Mesodermal cell (in vitro differentiated cells): Measurements from ENCODE around the gene SPATS2L.

Experiments
- H3K27ac ChIP-seq: 2 replicates; pipeline ENCODE4 v1.7.0; 2013; ENCODE audit warnings: mild to moderate bottlenecking, low read depth, low read length, moderate library complexity; ENCODE audit not compliant: severe bottlenecking
- H3K36me3 ChIP-seq: 2 replicates; pipeline ENCODE4 v1.7.1; 2013; ENCODE audit warnings: mild to moderate bottlenecking, low read length, moderate library complexity; ENCODE audit not compliant: control insufficient read depth, insufficient read depth
- H3K4me1 ChIP-seq: one replicate; pipeline ENCODE4 v1.7.1; 2013; ENCODE audit warnings: mild to moderate bottlenecking, low read length; ENCODE audit not compliant: insufficient read depth, control insufficient read depth, poor library complexity, severe bottlenecking
- H3K4me3 ChIP-seq: 2 replicates; pipeline ENCODE4 v1.7.0; 2013; ENCODE audit warnings: low read length, control low read depth, mild to moderate bottlenecking; ENCODE audit not compliant: insufficient read depth, poor library complexity, severe bottlenecking; ENCODE audit errors: extremely low read depth
- H3K9me3 ChIP-seq: 2 replicates; pipeline ENCODE4 v1.7.1; 2013; ENCODE audit warnings: mild to moderate bottlenecking, low read length, moderate library complexity; ENCODE audit not compliant: control insufficient read depth
- WGBS, 2 experiments: methylation state at CpG; one replicate each; pipeline ENCODE4 v1.1.5; 2013; ENCODE audit warnings: missing lambda C conversion rate in 2 of 2; ENCODE audit not compliant: insufficient coverage in 2 of 2; 5-methylcytosine and 5-hydroxymethylcytosine counted together

Gene SPATS2L

DNA sequence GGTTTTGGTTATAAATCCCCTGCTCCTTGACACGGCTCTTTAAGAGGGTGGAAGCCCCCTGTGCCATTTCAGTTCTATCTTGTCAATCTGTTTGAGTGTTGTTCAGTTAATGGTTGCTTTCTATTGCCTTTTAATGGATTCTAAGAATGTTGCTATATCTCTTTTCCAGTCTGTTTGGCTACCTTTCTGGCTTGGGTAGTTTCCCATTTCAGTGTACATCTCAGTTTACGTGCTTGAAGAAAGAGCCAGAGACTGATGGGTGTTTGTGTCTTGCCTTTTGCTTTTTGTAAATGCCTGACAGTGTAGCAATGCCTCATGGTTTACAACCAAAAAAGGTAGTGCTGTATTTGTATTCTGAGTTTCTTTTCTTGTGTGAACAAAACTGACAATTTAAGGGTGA lies 45.3 kb downstream of the SPATS2L start:
- Histone ChIP-seq H3K27ac (peak overlapping the region; percentile 50), H3K9me3 (no peaks in the 10 kb centered on the region), H3K4me3 (no peak overlapping the region), H3K4me1 (peaks cover 22% of the 10 kb centered on the region), H3K36me3 (peaks cover 40% of the 10 kb centered on the region)
- 94 to 100% methylated on average over 2 of the region's 2 CpGs for WGBS, 2 experiments

DNA sequence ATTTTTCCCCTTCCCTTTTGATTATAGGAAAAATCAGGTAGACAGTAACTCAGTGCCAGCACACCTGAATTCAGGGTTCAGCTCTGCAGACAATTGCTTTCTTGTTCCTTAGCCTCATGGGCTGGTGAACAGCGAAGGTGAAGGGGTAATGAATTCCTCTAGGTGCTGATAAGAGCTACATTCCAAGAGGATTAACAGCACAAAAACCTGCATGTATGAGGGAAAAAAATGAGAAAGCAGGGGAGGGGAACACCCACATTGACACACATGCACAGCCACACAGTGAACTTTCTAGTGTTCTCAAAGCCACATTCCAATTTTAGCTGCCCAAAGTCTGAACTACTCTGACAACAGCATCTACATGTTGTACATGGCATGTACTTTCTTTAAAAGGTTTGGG lies 46.1 kb downstream of the SPATS2L start:
- Histone ChIP-seq H3K27ac (peak overlapping the region; percentile 68), H3K36me3 (peaks cover 34% of the 10 kb centered on the region), H3K4me3 (no peak overlapping the region), H3K9me3 (no peaks in the 10 kb centered on the region), H3K4me1 (peaks cover 28% of the 10 kb centered on the region)
- 71 to 75% methylated on average over 1 of the region's 1 CpG for WGBS, 2 experiments

DNA sequence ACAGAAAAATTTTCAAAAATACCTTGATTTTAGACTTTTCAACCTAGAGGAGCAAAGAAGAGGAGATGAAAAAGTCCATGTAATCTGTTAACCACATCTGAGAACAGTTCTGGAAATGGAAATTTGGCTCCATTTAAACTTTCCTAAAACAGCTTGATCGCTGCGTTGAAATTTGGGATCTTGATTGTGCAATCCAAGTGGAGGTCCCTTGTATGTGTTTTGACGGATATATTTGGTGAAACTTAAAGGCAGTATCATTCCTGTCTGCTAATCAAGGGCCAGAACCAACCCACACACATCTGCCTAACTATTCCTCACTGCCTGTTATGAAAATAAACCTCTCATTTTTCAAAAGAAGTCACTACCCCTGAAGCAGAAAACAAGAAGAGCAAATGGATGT lies 46.6 kb downstream of the SPATS2L start:
- peak overlapping the region; percentile 68 for H3K27ac ChIP-seq
- H3K4me3 ChIP-seq, result no peak overlapping the region
- H3K36me3 ChIP-seq, result peaks cover 31% of the 10 kb centered on the region
- 80 to 100% methylated on average over 1 to 2 of the region's 3 CpGs for WGBS, 2 experiments
- no peaks in the 10 kb centered on the region for H3K9me3 ChIP-seq
- peaks cover 31% of the 10 kb centered on the region for H3K4me1 ChIP-seq

DNA sequence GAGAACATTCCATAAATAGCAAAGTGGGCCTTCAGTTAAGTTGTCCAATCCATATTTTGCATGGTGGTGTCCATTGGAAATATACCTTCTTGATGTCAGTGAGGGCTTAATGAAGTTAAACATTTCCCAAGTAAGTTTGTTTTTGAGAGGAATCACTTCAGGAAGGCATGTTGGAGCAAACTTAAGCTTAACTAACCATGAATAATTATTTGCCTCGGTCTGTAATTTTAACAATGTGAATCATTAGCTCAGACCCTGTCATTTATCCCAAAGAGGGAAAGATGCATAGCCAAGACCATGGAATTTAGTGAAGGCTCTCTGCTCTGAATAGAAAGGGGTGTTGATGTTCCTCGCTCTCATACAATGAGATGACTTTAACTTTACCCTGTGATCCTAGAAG lies 47.4 kb downstream of the SPATS2L start:
- Histone ChIP-seq H3K36me3 (peaks cover 24% of the 10 kb centered on the region), H3K4me1 (peaks cover 31% of the 10 kb centered on the region), H3K9me3 (no peaks in the 10 kb centered on the region), H3K4me3 (no peak overlapping the region), H3K27ac (no peak overlapping the region)
- WGBS, 2 experiments, result 90 to 100% methylated on average over 2 of the region's 2 CpGs

DNA sequence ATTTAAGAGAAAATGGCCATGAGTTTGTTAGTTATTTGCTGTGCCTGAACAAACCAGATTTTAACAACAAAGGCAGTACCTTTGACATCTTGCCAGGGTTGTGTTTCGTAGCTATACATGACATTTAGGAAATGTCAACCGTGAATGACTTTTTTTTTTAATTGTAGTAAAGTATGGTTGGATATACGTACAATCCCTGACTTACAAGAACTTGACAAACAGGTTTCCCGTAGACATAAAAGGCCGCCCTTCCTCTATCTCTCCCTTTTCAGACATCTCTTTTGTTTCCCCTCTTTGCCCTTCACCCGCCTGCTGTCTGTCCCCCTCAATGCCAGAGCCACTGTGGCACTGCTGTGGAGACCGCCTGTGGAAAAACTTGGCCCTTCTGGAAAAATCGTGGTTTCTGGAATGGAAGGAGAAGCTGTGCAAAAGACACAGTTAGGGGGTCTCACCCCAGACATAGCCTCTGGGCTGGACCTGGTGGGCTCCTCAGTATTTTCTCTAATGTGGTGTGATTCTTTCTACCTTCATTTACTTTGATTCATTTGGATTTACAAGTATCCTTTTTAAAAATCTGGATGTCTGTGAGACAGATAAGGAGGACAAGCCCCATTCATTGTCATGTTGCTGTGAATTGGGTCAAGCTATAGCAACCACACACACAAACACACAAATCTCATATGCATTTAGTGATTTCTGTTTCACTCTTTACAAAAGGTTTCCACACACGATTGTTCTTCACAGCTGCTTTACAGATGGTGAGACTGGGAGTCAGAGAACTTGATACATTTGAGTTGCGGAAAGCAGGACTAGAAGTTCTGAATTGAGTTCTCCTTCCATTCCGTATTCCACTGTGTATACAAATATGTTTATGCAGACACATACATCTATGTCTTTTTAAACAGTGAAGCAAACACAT lies 48.6 kb downstream of the SPATS2L start:
- peaks cover 17% of the 10 kb centered on the region for H3K36me3 ChIP-seq
- no peaks in the 10 kb centered on the region for H3K9me3 ChIP-seq
- no peak overlapping the region for H3K4me3 ChIP-seq
- H3K4me1 ChIP-seq, result peaks cover 31% of the 10 kb centered on the region
- no peak overlapping the region for H3K27ac ChIP-seq
- whole genome bisulfite sequencing, 2 experiments, result 93 to 100% methylated on average over 3 to 4 of the region's 11 CpGs

DNA sequence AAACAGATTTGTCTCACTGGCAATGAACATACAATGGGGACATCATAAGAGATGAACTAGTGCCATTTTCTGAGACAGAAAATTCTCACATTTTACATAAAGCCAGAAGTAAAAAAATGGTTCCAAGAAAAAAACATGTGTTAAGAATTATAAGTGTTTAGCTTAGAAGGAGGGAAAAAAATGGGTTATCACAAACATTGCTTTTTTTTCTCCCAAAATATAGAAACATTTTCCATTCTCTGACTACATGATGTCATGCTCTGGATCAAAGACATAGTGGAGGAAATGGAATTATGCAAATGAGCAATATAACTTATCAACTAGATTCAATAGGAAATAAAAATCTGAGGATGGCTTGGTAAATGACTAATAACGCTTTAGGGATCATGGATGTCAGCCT lies 49.8 kb downstream of the SPATS2L start:
- 71 to 80% methylated on average over 1 of the region's 1 CpG for WGBS, 2 experiments
- H3K4me3 ChIP-seq, result no peak overlapping the region
- H3K4me1 ChIP-seq, result peaks cover 27% of the 10 kb centered on the region
- H3K9me3 ChIP-seq, result no peaks in the 10 kb centered on the region
- peak overlapping the region; percentile 85 for H3K27ac ChIP-seq
- H3K36me3 ChIP-seq, result peaks cover 14% of the 10 kb centered on the region

DNA sequence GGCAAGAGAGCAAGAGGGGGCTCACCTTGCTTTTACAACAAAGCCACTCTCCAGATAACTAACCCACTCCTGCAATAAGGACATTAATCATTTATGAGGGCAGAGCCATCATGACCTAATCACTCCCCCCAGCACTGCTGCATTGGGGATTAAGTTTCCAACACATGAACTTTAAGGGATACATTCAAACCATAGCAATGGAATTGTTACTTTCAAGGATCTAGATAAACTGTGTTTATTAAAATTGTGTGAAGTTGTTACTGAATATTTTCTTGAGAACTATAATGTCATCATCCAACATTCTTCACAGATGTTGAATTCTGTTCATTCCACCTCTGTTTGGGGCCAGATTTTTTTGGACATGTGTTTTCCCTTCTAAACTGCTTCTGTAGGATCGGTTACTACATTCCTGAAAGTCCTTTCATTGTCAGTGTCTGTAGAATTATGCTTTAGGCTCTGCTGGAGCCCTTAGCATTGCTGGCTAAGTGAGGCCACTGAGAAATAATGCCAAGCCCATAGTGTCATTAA lies 50.4 kb downstream of the SPATS2L start:
- no peak overlapping the region for H3K4me3 ChIP-seq
- H3K27ac ChIP-seq, result peak overlapping the region; percentile 85
- peaks cover 22% of the 10 kb centered on the region for H3K4me1 ChIP-seq
- no peaks in the 10 kb centered on the region for H3K9me3 ChIP-seq
- peaks cover 14% of the 10 kb centered on the region for H3K36me3 ChIP-seq
- 40% methylated on average over 1 of the region's 1 CpG; no CpG with 5 or more reads in 1 of the 2 experiments for WGBS, 2 experiments

DNA sequence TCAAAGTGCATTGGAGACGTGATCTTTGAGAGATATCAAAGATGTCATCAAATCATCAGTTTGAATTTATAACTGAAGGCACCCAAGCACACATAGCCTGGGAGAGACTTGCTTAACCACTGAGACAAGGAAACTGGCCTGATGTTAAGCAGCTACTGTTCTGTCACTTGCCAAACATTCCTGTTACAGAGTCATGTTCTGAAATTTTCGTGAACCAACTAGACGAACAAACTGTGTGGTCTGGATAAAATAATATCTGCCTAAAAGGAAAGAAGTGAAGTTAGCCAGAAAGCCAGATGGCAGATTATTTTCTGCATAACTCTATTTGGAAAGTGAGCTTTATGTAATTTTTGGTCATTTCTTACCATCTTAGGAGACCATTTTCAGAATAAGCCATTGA lies 51.4 kb downstream of the SPATS2L start:
- H3K27ac ChIP-seq, result peak overlapping the region; percentile 85
- peaks cover 14% of the 10 kb centered on the region for H3K36me3 ChIP-seq
- H3K4me3 ChIP-seq, result no peak overlapping the region
- no peaks in the 10 kb centered on the region for H3K9me3 ChIP-seq
- H3K4me1 ChIP-seq, result peaks cover 20% of the 10 kb centered on the region
- WGBS, 2 experiments, result 94% methylated on average over 2 to 3 of the region's 3 CpGs

DNA sequence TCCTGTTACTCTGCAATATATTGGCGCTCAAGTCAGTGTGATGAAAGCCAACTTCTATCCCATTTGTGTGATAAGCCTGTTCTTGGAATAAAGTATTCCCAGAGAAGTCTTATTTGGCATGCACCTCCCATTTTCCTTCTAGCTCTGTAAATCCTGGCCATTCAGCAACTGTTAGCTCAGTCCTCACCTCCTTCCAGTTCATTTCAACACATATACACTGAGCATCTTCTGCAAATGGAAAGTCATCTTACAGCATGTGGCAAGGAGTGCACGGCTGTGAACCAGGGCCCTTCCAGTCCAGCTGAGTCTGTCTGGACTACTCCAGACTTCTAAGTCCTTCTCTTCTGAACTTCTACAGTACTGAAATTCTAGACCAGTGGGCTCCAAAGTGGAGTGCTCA lies 53.1 kb downstream of the SPATS2L start:
- Histone ChIP-seq H3K36me3 (peaks cover 5% of the 10 kb centered on the region), H3K4me1 (peaks cover 14% of the 10 kb centered on the region), H3K27ac (no peak overlapping the region), H3K4me3 (no peak overlapping the region), H3K9me3 (no peaks in the 10 kb centered on the region)
- WGBS, 2 experiments, result 83 to 100% methylated on average over 1 of the region's 2 CpGs

DNA sequence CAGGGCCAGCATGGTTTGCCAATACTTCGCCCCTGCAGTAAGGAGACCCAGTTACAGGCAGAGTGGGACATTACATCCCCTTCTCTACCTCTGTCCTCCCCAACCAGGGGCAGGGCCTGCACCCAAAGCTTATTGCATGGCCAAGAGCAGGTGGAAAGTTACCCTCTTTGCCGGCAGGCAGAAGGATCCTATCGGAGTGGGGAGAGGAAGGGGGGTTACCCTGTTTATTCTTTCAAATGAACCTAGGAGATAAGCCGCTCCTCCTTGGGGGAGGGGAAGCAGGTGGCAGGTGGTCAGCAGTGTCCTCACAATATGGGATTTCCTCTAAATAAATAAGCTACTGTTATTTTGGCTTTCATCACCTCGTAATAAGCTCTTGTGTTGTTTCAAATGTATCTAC lies 53.9 kb downstream of the SPATS2L start:
- Histone ChIP-seq H3K9me3 (no peaks in the 10 kb centered on the region), H3K36me3 (peaks cover 5% of the 10 kb centered on the region), H3K27ac (no peak overlapping the region), H3K4me3 (no peak overlapping the region), H3K4me1 (peaks cover 14% of the 10 kb centered on the region)
- WGBS, 2 experiments, result 76 to 90% methylated on average over 3 to 4 of the region's 5 CpGs
